ENCODE measurements around the gene IGSF9B. TPM values are rescaled to one million over a fixed set of nuclear protein-coding genes. Genes with fewer than 3 reads are reported as not detected.

IGSF9B gene
- total RNA-seq, 1 experiment from 2014 or later: 10.1 TPM

DNA sequence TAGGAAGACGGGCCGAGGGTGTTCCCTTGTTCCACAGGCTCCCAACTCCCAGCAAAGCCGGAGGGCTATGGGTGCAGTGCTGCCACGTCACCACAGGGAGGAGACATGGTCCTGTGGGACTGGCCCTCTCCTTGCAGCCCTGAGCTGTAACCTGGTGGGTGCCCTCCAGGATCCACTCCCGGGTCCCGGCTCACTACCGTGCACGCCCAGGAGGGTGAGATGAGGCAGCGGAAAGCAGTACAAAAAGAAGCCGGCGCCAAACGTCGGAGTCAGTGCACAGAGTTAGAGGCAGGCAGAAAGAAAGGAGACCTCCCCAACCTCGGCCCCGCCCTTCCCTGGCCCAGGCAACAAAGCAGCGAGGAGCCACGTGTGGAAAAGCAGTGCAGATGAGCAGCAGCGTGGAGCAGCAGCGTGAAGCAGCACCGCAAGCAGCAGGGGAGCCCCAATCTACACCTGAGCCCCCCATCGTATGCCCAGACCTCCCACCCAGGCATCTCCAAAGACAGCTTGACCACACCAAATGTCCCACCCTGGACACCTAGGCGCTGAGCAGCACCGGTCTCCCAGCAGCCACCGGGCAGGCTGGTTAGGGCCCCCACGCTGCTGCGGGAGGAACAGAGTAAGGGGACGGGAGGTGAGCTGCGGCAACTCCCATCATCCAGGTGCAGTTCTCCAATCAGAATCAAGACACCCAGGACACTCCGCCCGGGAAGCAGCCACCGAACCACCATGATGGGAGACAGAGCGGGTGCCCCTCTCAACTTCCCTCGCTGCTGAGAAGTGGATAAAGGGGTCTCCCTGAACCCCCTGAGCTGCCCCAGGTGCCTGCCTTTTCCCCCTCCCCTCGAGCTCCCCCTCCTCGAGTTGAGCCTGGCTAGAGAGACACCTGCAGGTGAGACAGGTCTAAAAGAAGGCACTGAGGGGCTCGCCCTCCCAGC is 28.8 kb downstream of the IGSF9B start:
- BruUV-seq (replicated peaks): no TSS peak
- Histone ChIP-seq H3K4me3 (ENCODE audit: low read depth, low read length, poor library complexity, severe bottlenecking) (no peak overlapping the region), H3K27ac (ENCODE audit: low read depth, low read length, poor library complexity, severe bottlenecking) (no peak overlapping the region), H3K9me3 (ENCODE audit: low read depth, low read length, poor library complexity, severe bottlenecking) (no peaks in the 10 kb centered on the region), H3K4me1 (ENCODE audit: insufficient read depth, low read length, poor library complexity, severe bottlenecking) (no peaks in the 10 kb centered on the region), H3K36me3 (ENCODE audit: insufficient read depth, low read length, poor library complexity, severe bottlenecking) (no peaks in the 10 kb centered on the region), H3K27me3 (replicated peaks; ENCODE audit: insufficient read depth, low read depth, low read length, poor library complexity) (no peaks in the 10 kb centered on the region)
- ChIA-PET POLR2A (ENCODE audit: low non-redundant PET) (no interaction called here), CTCF (interaction anchor here (0.5 to 1.4 kb wide), 8 partner anchors 105 to 316 kb away, joined by 3 to 8 read pairs (median 4); no protein-coding TSS in a partner anchor)
- no peak for TF ChIP-seq EZH2 (IDR thresholded peaks at IDR 0.05; ENCODE audit: borderline replicate concordance, low read depth, low read length, poor library complexity, severe bottlenecking)
- TF ChIP-seq, protein P1, sequence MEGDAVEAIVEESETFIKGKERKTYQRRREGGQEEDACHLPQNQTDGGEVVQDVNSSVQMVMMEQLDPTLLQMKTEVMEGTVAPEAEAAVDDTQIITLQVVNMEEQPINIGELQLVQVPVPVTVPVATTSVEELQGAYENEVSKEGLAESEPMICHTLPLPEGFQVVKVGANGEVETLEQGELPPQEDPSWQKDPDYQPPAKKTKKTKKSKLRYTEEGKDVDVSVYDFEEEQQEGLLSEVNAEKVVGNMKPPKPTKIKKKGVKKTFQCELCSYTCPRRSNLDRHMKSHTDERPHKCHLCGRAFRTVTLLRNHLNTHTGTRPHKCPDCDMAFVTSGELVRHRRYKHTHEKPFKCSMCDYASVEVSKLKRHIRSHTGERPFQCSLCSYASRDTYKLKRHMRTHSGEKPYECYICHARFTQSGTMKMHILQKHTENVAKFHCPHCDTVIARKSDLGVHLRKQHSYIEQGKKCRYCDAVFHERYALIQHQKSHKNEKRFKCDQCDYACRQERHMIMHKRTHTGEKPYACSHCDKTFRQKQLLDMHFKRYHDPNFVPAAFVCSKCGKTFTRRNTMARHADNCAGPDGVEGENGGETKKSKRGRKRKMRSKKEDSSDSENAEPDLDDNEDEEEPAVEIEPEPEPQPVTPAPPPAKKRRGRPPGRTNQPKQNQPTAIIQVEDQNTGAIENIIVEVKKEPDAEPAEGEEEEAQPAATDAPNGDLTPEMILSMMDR (conservative IDR thresholded peaks at IDR 0.05; ENCODE audit: low read depth, low read length): peak; percentile 86
- peak; percentile 74 for DNase-seq (ENCODE audit: low spot score)
- intact Hi-C loops (cut with micrococcal nuclease; ENCODE audit: unreplicated experiment): loop anchor here (1.0 to 2.0 kb wide), 3 partner anchors 117 to 211 kb away; no protein-coding TSS in a partner anchor

DNA sequence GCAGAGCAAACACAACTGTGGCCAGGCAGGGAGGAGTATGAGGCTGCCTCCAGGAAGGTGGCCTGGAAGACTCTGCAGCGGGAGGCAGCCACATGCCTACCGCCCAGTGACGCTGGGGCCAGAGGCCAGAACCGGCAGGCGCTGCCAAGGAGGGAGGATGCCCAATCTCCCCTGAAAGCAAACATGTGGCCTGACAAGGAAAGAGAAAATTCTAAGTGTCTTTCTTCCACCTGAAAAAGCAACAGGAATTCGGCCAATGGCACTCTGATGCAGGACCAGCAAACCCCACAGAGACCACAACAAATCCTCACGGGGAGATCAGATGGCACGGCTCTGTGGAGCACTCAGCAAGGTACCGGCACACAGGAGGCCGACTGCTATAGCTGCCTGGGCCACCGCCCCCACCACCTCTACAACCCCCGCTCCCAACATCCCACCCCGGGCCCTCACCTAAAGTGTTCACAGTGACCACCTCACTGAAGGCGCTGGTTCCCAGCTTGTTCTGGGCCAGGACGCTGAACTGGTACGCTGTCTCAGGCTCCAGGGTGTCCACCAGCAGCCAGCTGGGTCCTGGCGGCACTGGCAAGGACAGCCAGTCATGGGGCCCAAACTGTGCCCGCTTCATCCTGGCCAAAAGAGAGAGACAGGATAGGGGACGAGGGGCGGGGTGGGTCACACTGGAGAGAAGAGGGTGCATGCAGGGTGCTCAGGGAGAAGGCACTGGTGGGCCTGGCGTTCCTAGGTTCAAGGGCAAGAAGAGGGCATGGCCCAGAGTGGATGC is 30.1 kb downstream of the IGSF9B start:
- no TSS peak for BruUV-seq (replicated peaks)
- CTCF ChIA-PET: interaction anchor here (1.3 kb wide), 2 partner anchors 119 to 124 kb away, joined by 7 to 8 read pairs; no protein-coding TSS in a partner anchor
- TF ChIP-seq, protein P1 (conservative IDR thresholded peaks at IDR 0.05; ENCODE audit: low read depth, low read length): no peak
- TF ChIP-seq EZH2 (IDR thresholded peaks at IDR 0.05; ENCODE audit: borderline replicate concordance, low read depth, low read length, poor library complexity, severe bottlenecking): no peak
- H3K27ac ChIP-seq (ENCODE audit: low read depth, low read length, poor library complexity, severe bottlenecking): no peak overlapping the region
- no peak overlapping the region for H3K4me3 ChIP-seq (ENCODE audit: low read depth, low read length, poor library complexity, severe bottlenecking)
- no peaks in the 10 kb centered on the region for H3K36me3 ChIP-seq (ENCODE audit: insufficient read depth, low read length, poor library complexity, severe bottlenecking)
- intact Hi-C loops (cut with micrococcal nuclease; ENCODE audit: unreplicated experiment): loop anchor here (1.0 to 2.0 kb wide), 3 partner anchors 119 to 213 kb away; no protein-coding TSS in a partner anchor
- POLR2A ChIA-PET (ENCODE audit: low non-redundant PET): no interaction called here
- H3K4me1 ChIP-seq (ENCODE audit: insufficient read depth, low read length, poor library complexity, severe bottlenecking): no peaks in the 10 kb centered on the region
- DNase-seq (ENCODE audit: low spot score): no peak
- no peaks in the 10 kb centered on the region for H3K9me3 ChIP-seq (ENCODE audit: low read depth, low read length, poor library complexity, severe bottlenecking)
- no peaks in the 10 kb centered on the region for H3K27me3 ChIP-seq (replicated peaks; ENCODE audit: insufficient read depth, low read depth, low read length, poor library complexity)

DNA sequence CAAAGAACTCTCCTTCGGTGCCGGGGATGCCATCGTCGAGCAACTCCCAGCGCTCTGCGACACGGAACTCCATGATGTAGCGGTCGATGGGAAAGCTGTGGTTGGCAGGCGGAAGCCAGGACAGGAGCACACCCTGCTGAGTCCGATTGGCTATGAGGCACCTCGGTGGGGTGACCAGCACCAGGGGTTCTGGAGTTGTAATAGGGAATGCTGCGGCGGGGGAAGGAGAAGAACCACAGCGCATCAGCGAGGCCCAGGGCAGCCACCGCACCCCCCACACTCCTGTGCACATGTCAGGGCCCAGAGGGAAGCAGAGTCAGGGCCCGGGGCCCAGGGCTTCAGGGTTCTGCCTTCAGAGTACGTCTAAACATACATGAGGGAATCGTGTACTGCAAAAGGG is 31.0 kb downstream of the IGSF9B start:
- no peak overlapping the region for H3K27ac ChIP-seq (ENCODE audit: low read depth, low read length, poor library complexity, severe bottlenecking)
- no peak for DNase-seq (ENCODE audit: low spot score)
- no peak overlapping the region for H3K4me3 ChIP-seq (ENCODE audit: low read depth, low read length, poor library complexity, severe bottlenecking)
- ChIA-PET CTCF (no interaction called here), POLR2A (ENCODE audit: low non-redundant PET) (no interaction called here)
- no TSS peak for BruUV-seq (replicated peaks)
- H3K9me3 ChIP-seq (ENCODE audit: low read depth, low read length, poor library complexity, severe bottlenecking): no peaks in the 10 kb centered on the region
- H3K36me3 ChIP-seq (ENCODE audit: insufficient read depth, low read length, poor library complexity, severe bottlenecking): no peaks in the 10 kb centered on the region
- no peaks in the 10 kb centered on the region for H3K4me1 ChIP-seq (ENCODE audit: insufficient read depth, low read length, poor library complexity, severe bottlenecking)
- TF ChIP-seq, protein P1 (conservative IDR thresholded peaks at IDR 0.05; ENCODE audit: low read depth, low read length): no peak
- no peak for TF ChIP-seq EZH2 (IDR thresholded peaks at IDR 0.05; ENCODE audit: borderline replicate concordance, low read depth, low read length, poor library complexity, severe bottlenecking)
- intact Hi-C loops (cut with micrococcal nuclease; ENCODE audit: unreplicated experiment): loop anchor here (2.0 kb wide), 1 partner anchor 125 kb away; no protein-coding TSS in a partner anchor
- H3K27me3 ChIP-seq (replicated peaks; ENCODE audit: insufficient read depth, low read depth, low read length, poor library complexity): no peaks in the 10 kb centered on the region
